ENCODE data around the gene KLK8. TPM values are rescaled to one million over a fixed set of nuclear protein-coding genes. Genes with fewer than 3 reads are reported as not detected.

KLK8 gene
- polyA plus RNA-seq, 3 donors = 1.2 to 1.9 (median 1.4) TPM

GRCh38 chr19:51018745-51019543 is 17.5 kb upstream of the KLK8 start:
- no peak for DNase-seq (ENCODE audit: low read depth in 3 of 3, low spot score in 2 of 3)

GRCh38 chr19:51016798-51017683 is 15.6 kb upstream of the KLK8 start:
- DNase-seq (ENCODE audit: low read depth in 3 of 3, low spot score in 2 of 3) = no peak

GRCh38 chr19:51015691-51016267 is 14.4 kb upstream of the KLK8 start:
- DNase-seq (ENCODE audit: low read depth in 3 of 3, low spot score in 2 of 3) = no peak

GRCh38 chr19:51014242-51014641 is 12.8 kb upstream of the KLK8 start:
- no peak for DNase-seq (ENCODE audit: low read depth in 3 of 3, low spot score in 2 of 3)

GRCh38 chr19:51012661-51013190 is 11.3 kb upstream of the KLK8 start:
- no peak for DNase-seq (ENCODE audit: low read depth in 3 of 3, low spot score in 2 of 3)

- DNase-seq (ENCODE audit: low read depth in 3 of 3, low spot score in 2 of 3) = no peak
Observed at GRCh38 chr19:51010066-51010795, 8.8 kb upstream of the KLK8 start.

- DNase-seq (ENCODE audit: low read depth in 3 of 3, low spot score in 2 of 3) = no peak
Observed at GRCh38 chr19:51009061-51009891, 7.9 kb upstream of the KLK8 start.

- no peak for DNase-seq (ENCODE audit: low read depth in 3 of 3, low spot score in 2 of 3)
Observed at GRCh38 chr19:51007488-51007887, 6.1 kb upstream of the KLK8 start.

GRCh38 chr19:51006406-51006805 is 5.0 kb upstream of the KLK8 start:
- no peak for DNase-seq (ENCODE audit: low read depth in 3 of 3, low spot score in 2 of 3)

GRCh38 chr19:51005248-51005647 is 3.8 kb upstream of the KLK8 start:
- no peak for DNase-seq (ENCODE audit: low read depth in 3 of 3, low spot score in 2 of 3)

- DNase-seq (ENCODE audit: low read depth in 3 of 3, low spot score in 2 of 3) = no peak
Observed at GRCh38 chr19:51003316-51003715, 1.9 kb upstream of the KLK8 start.

GRCh38 chr19:51002542-51003311 is 1.3 kb upstream of the KLK8 start:
- DNase-seq (ENCODE audit: low read depth in 3 of 3, low spot score in 2 of 3) = no peak

- DNase-seq (ENCODE audit: low read depth in 3 of 3, low spot score in 2 of 3) = no peak
Observed at GRCh38 chr19:51002089-51002532, 707 bp upstream of the KLK8 start.

GRCh38 chr19:51000981-51001380 is 423 bp downstream of the KLK8 start:
- DNase-seq (ENCODE audit: low read depth in 3 of 3, low spot score in 2 of 3) = no peak

GRCh38 chr19:51000426-51000825 is 978 bp downstream of the KLK8 start:
- no peak for DNase-seq (ENCODE audit: low read depth in 3 of 3, low spot score in 2 of 3)

- DNase-seq (ENCODE audit: low read depth in 3 of 3, low spot score in 2 of 3) = no peak
Observed at GRCh38 chr19:50998686-50999085, 2.7 kb downstream of the KLK8 start.

- DNase-seq (ENCODE audit: low read depth in 3 of 3, low spot score in 2 of 3) = no peak
Observed at GRCh38 chr19:50998061-50998460, 3.3 kb downstream of the KLK8 start.

- no peak for DNase-seq (ENCODE audit: low read depth in 3 of 3, low spot score in 2 of 3)
Observed at GRCh38 chr19:50994129-50994528, 7.3 kb downstream of the KLK8 start.

GRCh38 chr19:50992666-50993035 is 8.8 kb downstream of the KLK8 start:
- DNase-seq (ENCODE audit: low read depth in 3 of 3, low spot score in 2 of 3) = no peak

Data from right renal cortex interstitium (tissue), 3 donors.